Lung (tissue), 12 donors: Measurements from ENCODE around the gene RIN3. TPM values are rescaled to one million over a fixed set of nuclear protein-coding genes. Genes with fewer than 3 reads are reported as not detected.

Source experiments
- ATAC-seq: fragments of 200-7000 bp; cut with Tn5 transposase; one replicate; pipeline ENCODE4 v1.9.1; 2020; ENCODE audit warnings: moderate number of reproducible peaks; ENCODE audit not compliant: insufficient read depth, low FRiP score
- DNase-seq, 3 donors: peaks; one replicate each; pipeline ENCODE4 v3.0.0-alpha.2; 2013 to 2017
- H3K27ac ChIP-seq, 2 donors: one replicate each; pipeline ENCODE4 v1.5.1; 2013; ENCODE audit warnings: mild to moderate bottlenecking in 2 of 2, moderate library complexity in 2 of 2, control low read depth in 1 of 2, inconsistent platforms in 1 of 2, low read depth in 1 of 2, low read length in 1 of 2
- H3K27me3 ChIP-seq, 3 donors: one replicate each; pipeline ENCODE4 v1.5.1; 2013; ENCODE audit warnings: low read length in 2 of 3; ENCODE audit not compliant: control insufficient read depth in 3 of 3, insufficient read depth in 3 of 3
- H3K36me3 ChIP-seq, 4 donors: one replicate each; pipeline ENCODE4 v1.5.1; 2013; ENCODE audit warnings: low read length in 4 of 4, mild to moderate bottlenecking in 1 of 4, moderate library complexity in 1 of 4; ENCODE audit not compliant: control insufficient read depth in 4 of 4, insufficient read depth in 4 of 4
- H3K4me1 ChIP-seq, 5 donors: one replicate each; pipeline ENCODE4 v1.5.1; 2013; ENCODE audit warnings: low read length in 5 of 5, mild to moderate bottlenecking in 2 of 5, moderate library complexity in 1 of 5; ENCODE audit not compliant: control insufficient read depth in 5 of 5, insufficient read depth in 5 of 5
- H3K4me3 ChIP-seq: one replicate; pipeline ENCODE4 v1.5.1; 2013; ENCODE audit warnings: mild to moderate bottlenecking, control low read depth, moderate library complexity
- H3K9ac ChIP-seq, 2 donors: one replicate each; pipeline ENCODE4 v1.5.1; 2013; ENCODE audit warnings: low read length in 2 of 2, control low read depth in 1 of 2; ENCODE audit not compliant: insufficient read depth in 1 of 2
- H3K9me3 ChIP-seq, 4 donors: one replicate each; pipeline ENCODE4 v1.5.1; 2013; ENCODE audit warnings: low read length in 3 of 4, mild to moderate bottlenecking in 1 of 4, moderate library complexity in 1 of 4; ENCODE audit not compliant: control insufficient read depth in 4 of 4, insufficient read depth in 3 of 4
- CTCF ChIP-seq: IDR thresholded peaks from 2 replicates; pipeline ENCODE4 v1.5.1; 2012; ENCODE audit warnings: mild to moderate bottlenecking; ENCODE audit errors: control extremely low read depth, extremely low read depth
- WGBS, 2 donors: extraction: QIAGEN DNeasy Blood & Tissue Kit; methylation state at CpG; one replicate each; pipeline ENCODE4 v1.1.7; 2013; 5-methylcytosine and 5-hydroxymethylcytosine counted together
- polyA plus RNA-seq, 2 donors: library from polyadenylated mRNA; stranded (reverse); fragments of 200-250 nt; gene quantifications; one replicate each; pipeline ENCODE4 v1.2.1, GENCODE V29; 2013
- total RNA-seq, 2 donors: library from RNA; depleted of rRNA in 1 of 2; stranded (reverse); fragments of >200 nt in 1 of 2; gene quantifications; one replicate each; pipeline ENCODE4 v1.2.1, GENCODE V29; 2014 to 2021
- donor health status: control.
- donor health status: control.
- donor health status: Bipolar disorder and iron deficiency.
- donor health status: healthy.
- donor health status: DM: yes; HTN: yes; CAD: no.

The RIN3 gene
- total and polyA plus RNA-seq, 4 donors, result 19.3 to 55.5 (median 40.2) TPM

GRCh38 chr14:92575061-92575747, 61.6 kb downstream of the RIN3 start:
- no peak for DNase-seq

GRCh38 chr14:92575748-92576303, 62.2 kb downstream of the RIN3 start:
- no peak overlapping the region for H3K4me3 ChIP-seq

More at GRCh38 chr14:92575061-92575747, 61.6 kb downstream of the RIN3 start:
- H3K9me3 ChIP-seq, result no peaks in the 10 kb centered on the region
- no peak overlapping the region for H3K4me3 ChIP-seq
- TF ChIP-seq CTCF, result no peak
- no peak overlapping the region for H3K27ac ChIP-seq
- H3K4me1 ChIP-seq, result no peaks in the 10 kb centered on the region
- H3K36me3 ChIP-seq, result peaks cover 0 to 19% (median 14%) of the 10 kb centered on the region in 4 donors
- no peak for ATAC-seq
- 89% methylated on average over 7 of the region's 7 CpGs for WGBS, 2 donors
- H3K9ac ChIP-seq, result no peak overlapping the region
- H3K27me3 ChIP-seq, result no peaks in the 10 kb centered on the region

GRCh38 chr14:92577321-92577742, 63.8 kb downstream of the RIN3 start:
- DNase-seq (no peak), ATAC-seq (no peak)
- Histone ChIP-seq H3K4me1 (no peaks in the 10 kb centered on the region), H3K4me3 (no peak overlapping the region), H3K27ac (no peak overlapping the region), H3K9me3 (no peaks in the 10 kb centered on the region), H3K36me3 (peaks cover 0 to 19% (median 16%) of the 10 kb centered on the region in 4 donors), H3K9ac (no peak overlapping the region), H3K27me3 (no peaks in the 10 kb centered on the region)
- no peak for TF ChIP-seq CTCF
- WGBS, 2 donors, result 65 to 83% methylated on average over 13 of the region's 13 CpGs

More at GRCh38 chr14:92575748-92576303, 62.2 kb downstream of the RIN3 start:
- no peaks in the 10 kb centered on the region for H3K4me1 ChIP-seq
- ATAC-seq (no peak), DNase-seq (no peak)
- 89 to 94% methylated on average over 7 of the region's 7 CpGs for WGBS, 2 donors
- no peak for TF ChIP-seq CTCF
- no peak overlapping the region for H3K9ac ChIP-seq
- peaks cover 0 to 19% (median 16%) of the 10 kb centered on the region in 4 donors for H3K36me3 ChIP-seq
- H3K27me3 ChIP-seq, result no peaks in the 10 kb centered on the region
- no peak overlapping the region for H3K27ac ChIP-seq
- no peaks in the 10 kb centered on the region for H3K9me3 ChIP-seq
